ENCODE results near the gene GDPD4. TPM values are rescaled to one million over a fixed set of nuclear protein-coding genes. Genes with fewer than 3 reads are reported as not detected.

Gene GDPD4
- total RNA-seq, 1 donor from 2014 or later: not detected

DNA sequence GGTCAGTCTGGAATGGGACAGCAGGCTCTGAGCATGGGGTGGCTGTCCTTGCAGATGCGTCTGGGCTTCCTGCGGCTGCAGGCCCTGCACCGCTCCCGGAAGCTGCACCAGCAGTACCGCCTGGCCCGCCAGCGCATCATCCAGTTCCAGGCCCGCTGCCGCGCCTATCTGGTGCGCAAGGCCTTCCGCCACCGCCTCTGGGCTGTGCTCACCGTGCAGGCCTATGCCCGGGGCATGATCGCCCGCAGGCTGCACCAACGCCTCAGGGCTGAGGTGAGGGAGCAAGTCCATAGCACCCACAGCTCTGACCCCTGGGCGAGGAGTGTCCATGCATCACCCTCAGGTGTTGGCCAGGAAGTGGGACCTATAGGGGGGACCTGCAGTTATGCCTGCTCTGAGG, 121.8 kb downstream of the GDPD4 start:
- no peaks in the 10 kb centered on the region for H3K27me3 ChIP-seq (ENCODE audit: control insufficient read depth, insufficient read depth, low read length)
- TF ChIP-seq, protein P1, sequence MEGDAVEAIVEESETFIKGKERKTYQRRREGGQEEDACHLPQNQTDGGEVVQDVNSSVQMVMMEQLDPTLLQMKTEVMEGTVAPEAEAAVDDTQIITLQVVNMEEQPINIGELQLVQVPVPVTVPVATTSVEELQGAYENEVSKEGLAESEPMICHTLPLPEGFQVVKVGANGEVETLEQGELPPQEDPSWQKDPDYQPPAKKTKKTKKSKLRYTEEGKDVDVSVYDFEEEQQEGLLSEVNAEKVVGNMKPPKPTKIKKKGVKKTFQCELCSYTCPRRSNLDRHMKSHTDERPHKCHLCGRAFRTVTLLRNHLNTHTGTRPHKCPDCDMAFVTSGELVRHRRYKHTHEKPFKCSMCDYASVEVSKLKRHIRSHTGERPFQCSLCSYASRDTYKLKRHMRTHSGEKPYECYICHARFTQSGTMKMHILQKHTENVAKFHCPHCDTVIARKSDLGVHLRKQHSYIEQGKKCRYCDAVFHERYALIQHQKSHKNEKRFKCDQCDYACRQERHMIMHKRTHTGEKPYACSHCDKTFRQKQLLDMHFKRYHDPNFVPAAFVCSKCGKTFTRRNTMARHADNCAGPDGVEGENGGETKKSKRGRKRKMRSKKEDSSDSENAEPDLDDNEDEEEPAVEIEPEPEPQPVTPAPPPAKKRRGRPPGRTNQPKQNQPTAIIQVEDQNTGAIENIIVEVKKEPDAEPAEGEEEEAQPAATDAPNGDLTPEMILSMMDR (IDR thresholded peaks at IDR 0.05; ENCODE audit: insufficient read depth, low read length, severe bottlenecking): no peak
- no peak for FAIRE-seq
- no peaks in the 10 kb centered on the region for H3K36me3 ChIP-seq (ENCODE audit: control insufficient read depth, insufficient read depth, low read length)
- DNase-seq (ENCODE audit: low read depth): no peak
- no peak overlapping the region for H3K4me3 ChIP-seq (ENCODE audit: low read depth, low read length)

DNA sequence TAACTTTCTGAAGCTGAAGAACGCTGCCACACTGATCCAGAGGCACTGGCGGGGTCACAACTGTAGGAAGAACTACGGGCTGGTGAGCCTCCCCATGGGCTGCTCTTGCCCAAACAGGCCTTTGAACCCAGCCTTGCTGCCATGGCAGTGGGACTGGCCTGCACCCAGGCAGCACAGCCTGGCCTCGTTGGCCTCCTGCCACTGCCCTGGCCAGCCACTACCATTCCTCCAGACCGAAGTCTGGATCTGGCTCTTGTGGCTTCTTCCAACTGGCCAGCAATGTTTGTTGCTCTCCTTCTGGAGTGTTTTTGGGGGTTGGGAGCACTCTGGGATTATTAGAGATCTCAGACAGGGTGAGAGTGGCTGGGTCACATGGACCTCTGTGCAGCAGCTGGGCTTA, 122.4 kb downstream of the GDPD4 start:
- no peaks in the 10 kb centered on the region for H3K36me3 ChIP-seq (ENCODE audit: control insufficient read depth, insufficient read depth, low read length)
- TF ChIP-seq, protein P1 (IDR thresholded peaks at IDR 0.05; ENCODE audit: insufficient read depth, low read length, severe bottlenecking): no peak
- peak; percentile 58 for FAIRE-seq
- no peak for DNase-seq (ENCODE audit: low read depth)
- H3K27me3 ChIP-seq (ENCODE audit: control insufficient read depth, insufficient read depth, low read length): no peaks in the 10 kb centered on the region
- no peak overlapping the region for H3K4me3 ChIP-seq (ENCODE audit: low read depth, low read length)

DNA sequence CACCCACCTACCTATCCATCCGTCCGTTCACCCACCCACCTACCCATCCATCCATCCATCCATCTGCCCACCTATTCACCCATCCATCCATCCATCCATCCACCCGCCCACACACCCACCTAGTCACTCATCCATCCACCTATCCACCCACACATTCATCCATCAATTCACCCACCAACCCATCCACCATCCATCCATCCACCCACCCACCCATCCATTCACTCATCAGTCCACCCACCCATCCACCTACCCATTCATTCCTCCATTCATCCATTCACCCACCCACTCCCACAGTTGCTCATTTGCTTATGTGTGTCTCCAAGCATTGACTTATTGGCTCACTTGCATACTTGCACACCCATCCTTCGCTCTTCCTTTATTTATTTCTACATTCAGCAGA, 123.3 kb downstream of the GDPD4 start:
- TF ChIP-seq, protein P1 (IDR thresholded peaks at IDR 0.05; ENCODE audit: insufficient read depth, low read length, severe bottlenecking): no peak
- Histone ChIP-seq H3K36me3 (ENCODE audit: control insufficient read depth, insufficient read depth, low read length) (no peaks in the 10 kb centered on the region), H3K4me3 (ENCODE audit: low read depth, low read length) (no peak overlapping the region), H3K27me3 (ENCODE audit: control insufficient read depth, insufficient read depth, low read length) (no peaks in the 10 kb centered on the region)
- FAIRE-seq: no peak
- no peak for DNase-seq (ENCODE audit: low read depth)

DNA sequence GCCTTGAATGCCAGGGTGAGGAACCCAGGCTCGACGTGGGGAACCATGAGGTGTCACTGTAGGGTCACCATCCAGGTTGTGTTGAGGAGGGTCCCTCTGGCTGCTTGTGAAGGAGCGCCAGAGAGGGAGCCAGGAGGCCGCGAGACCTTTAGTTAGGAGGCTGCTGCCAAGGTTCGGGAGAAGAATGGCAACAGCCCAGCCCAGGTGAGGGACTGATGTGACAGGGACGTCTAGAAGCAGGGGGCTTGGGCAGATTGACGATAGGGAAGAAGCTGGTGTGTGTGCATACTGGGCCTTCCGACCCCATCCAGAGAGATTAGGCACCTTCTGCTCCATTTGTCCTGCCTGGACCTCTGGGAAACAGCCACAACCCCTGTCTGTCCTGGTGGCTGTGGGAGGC, 124.5 kb downstream of the GDPD4 start:
- TF ChIP-seq, protein P1 (IDR thresholded peaks at IDR 0.05; ENCODE audit: insufficient read depth, low read length, severe bottlenecking): no peak
- no peaks in the 10 kb centered on the region for H3K36me3 ChIP-seq (ENCODE audit: control insufficient read depth, insufficient read depth, low read length)
- no peaks in the 10 kb centered on the region for H3K27me3 ChIP-seq (ENCODE audit: control insufficient read depth, insufficient read depth, low read length)
- FAIRE-seq (no peak), DNase-seq (ENCODE audit: low read depth) (no peak)
- no peak overlapping the region for H3K4me3 ChIP-seq (ENCODE audit: low read depth, low read length)

DNA sequence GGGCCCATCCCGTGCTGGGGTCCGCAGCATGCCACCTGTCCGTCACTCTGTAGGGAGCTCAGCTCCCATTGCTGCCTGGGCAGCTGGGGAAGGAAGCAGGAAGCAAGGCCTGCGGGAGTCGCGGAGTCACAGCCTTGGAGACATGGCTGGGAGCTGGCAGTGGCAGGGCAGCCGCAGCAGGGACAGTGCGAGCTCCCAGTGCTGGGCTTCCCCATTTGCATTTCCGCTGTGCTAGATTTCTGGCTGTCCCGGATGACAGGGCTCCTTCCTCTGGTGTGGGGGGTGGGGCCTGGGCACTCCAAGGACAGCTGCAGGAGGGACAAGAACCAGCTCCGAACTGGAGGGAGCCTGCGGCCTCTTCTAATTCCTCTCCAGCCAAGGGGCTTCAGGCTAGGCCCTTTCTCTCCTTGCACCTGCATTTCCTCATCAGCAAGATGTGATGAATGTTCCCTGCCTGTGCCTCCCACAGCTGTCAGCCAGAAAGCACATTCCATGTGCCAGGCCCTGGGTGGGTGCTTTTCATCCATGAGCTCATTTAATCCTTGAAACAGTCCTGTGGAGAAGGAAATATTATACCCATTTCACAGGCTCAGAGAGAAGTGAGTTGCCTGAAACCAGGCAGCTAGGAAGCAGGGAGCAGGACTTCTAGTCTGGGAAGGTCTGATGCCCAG, 125.5 kb downstream of the GDPD4 start:
- Histone ChIP-seq H3K36me3 (ENCODE audit: control insufficient read depth, insufficient read depth, low read length) (no peaks in the 10 kb centered on the region), H3K27me3 (ENCODE audit: control insufficient read depth, insufficient read depth, low read length) (no peaks in the 10 kb centered on the region), H3K4me3 (ENCODE audit: low read depth, low read length) (no peak overlapping the region)
- FAIRE-seq: no peak
- TF ChIP-seq, protein P1 (IDR thresholded peaks at IDR 0.05; ENCODE audit: insufficient read depth, low read length, severe bottlenecking): no peak
- DNase-seq (ENCODE audit: low read depth): no peak
